HG03108 (cell line): Measurements from ENCODE around the gene CNP.

Experiments used
- ATAC-seq: cut with Tn5 transposase; IDR thresholded peaks from one replicate; pipeline ENCODE4 v1.9.1; 2021; ENCODE audit warnings: moderate library complexity; ENCODE audit not compliant: unreplicated experiment

Gene CNP

DNA sequence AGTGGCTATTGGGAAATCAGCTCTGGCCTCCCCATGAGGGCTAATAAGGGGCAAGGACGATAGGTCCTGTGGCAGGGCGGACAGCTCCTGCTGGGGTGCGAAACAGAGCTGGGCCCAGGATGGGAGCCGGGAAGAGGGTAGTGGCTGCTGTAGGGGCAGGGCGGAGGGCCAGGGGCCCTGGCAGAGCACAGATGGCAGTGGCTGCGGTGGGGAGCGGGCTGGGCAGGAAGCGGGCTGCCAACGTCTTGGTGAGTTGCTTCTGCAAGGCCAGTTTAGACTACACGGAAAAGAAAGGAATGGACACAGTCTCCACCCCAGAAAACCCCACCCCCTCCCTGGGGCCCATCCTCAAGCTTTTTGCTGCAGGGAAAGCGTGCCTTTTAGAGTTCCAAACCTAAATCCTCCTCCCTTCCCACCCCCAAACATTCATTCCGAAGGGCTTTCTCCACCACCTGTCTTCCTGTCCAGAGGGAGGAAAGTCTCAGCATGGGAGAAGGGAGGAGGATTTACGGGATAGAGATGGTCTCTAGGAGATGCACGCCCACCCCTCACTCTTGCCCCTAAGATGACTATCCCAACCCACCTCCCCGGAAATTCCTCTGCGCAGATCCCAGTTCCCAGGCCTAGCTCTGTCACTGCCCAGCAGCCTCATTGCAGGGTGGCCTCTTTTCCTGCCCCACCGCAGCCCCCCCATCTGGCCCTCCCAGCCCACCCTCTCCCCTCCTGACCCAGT lies 60.4 kb downstream of the CNP start:
- ATAC-seq: no peak
